PC-9 (cell line): ENCODE measurements around the gene FBP1. TPM values are rescaled to one million over a fixed set of nuclear protein-coding genes. Genes with fewer than 3 reads are reported as not detected.

Experiments
- BruUV-seq: library from RNA; stranded (reverse); fragments of 400-500 nt; replicated peaks from 2 replicates; lab custom pipeline; 2021; lab: Mats Ljungman, UMichigan
- CTCF ChIA-PET: fragments of 300-600 bp; sonication (Branson Sonifier 250); formaldehyde crosslinking; loops from one replicate; lab custom pipeline; 2022; ENCODE audit warnings: antibody characterized with exemption; lab: Charles Lee
- POLR2A ChIA-PET: fragments of 300-600 bp; sonication (Branson Sonifier 250); formaldehyde crosslinking; loops from one replicate; lab custom pipeline; 2022; ENCODE audit warnings: antibody characterized with exemption; ENCODE audit not compliant: unreplicated experiment; lab: Charles Lee
- DNase-seq, 2 experiments: peaks; one replicate each; pipeline versions ENCODE4 v3.0.0 to v3.0.0-alpha.2; 2015 to 2022; ENCODE audit warnings: mixed read lengths in 1 of 2
- H2AFZ ChIP-seq: fragments of 200-600 bp; sonication (generic); 2 replicates; pipeline ENCODE4 v1.8.1; 2017; ENCODE audit warnings: antibody characterized with exemption
- H3F3A ChIP-seq: fragments of 200-600 bp; sonication (generic); 2 replicates; pipeline ENCODE4 v1.8.1; 2017; ENCODE audit warnings: antibody characterized with exemption, mild to moderate bottlenecking, low read depth; ENCODE audit not compliant: insufficient read depth
- H3K27ac ChIP-seq: fragments of 200-600 bp; sonication (generic); 2 replicates; pipeline ENCODE4 v1.6.1; 2016; ENCODE audit warnings: mixed run types
- H3K27me3 ChIP-seq: fragments of 200-600 bp; sonication (generic); 2 replicates; pipeline ENCODE4 v1.6.1; 2016; ENCODE audit warnings: low read depth, mixed run types; ENCODE audit not compliant: insufficient read depth
- H3K36me3 ChIP-seq: fragments of 200-600 bp; sonication (generic); 2 replicates; pipeline ENCODE4 v1.6.1; 2016; ENCODE audit warnings: low read depth, mixed run types
- H3K4me1 ChIP-seq: fragments of 200-600 bp; sonication (generic); replicated peaks from 2 replicates; pipeline ENCODE4 v1.6.1; 2016; ENCODE audit warnings: mixed run types; ENCODE audit not compliant: insufficient read depth
- H3K4me2 ChIP-seq: fragments of 200-600 bp; sonication (generic); 2 replicates; pipeline ENCODE4 v1.6.1; 2017; ENCODE audit warnings: mixed run types
- H3K4me3 ChIP-seq: fragments of 200-600 bp; sonication (generic); 2 replicates; pipeline ENCODE4 v1.6.1; 2016; ENCODE audit warnings: mixed run types
- H3K79me2 ChIP-seq: fragments of 200-600 bp; sonication (generic); 2 replicates; pipeline ENCODE4 v1.6.1; 2017; ENCODE audit warnings: low read depth, mixed run types
- H3K9me2 ChIP-seq: fragments of 200-600 bp; sonication (generic); 2 replicates; pipeline ENCODE4 v1.8.1; 2017; ENCODE audit warnings: mild to moderate bottlenecking; ENCODE audit not compliant: insufficient read depth
- H3K9me3 ChIP-seq: fragments of 200-600 bp; sonication (generic); 2 replicates; pipeline ENCODE4 v1.8.1; 2016; ENCODE audit warnings: low read depth; ENCODE audit not compliant: insufficient read depth
- H4K20me1 ChIP-seq: fragments of 200-600 bp; sonication (generic); 2 replicates; pipeline ENCODE4 v1.8.1; 2017; ENCODE audit not compliant: insufficient read depth
- EZH2 ChIP-seq: fragments of 200-600 bp; sonication (generic); IDR thresholded peaks from 2 replicates; pipeline ENCODE4 v1.8.0; 2017; ENCODE audit warnings: antibody characterized with exemption, low read depth
- intact Hi-C: fragments of 100-400 bp; cut with micrococcal nuclease; formaldehyde crosslinking; loops from one replicate; pipeline ENCODE4 v1.10.0; 2022; ENCODE audit not compliant: unreplicated experiment
- total RNA-seq: library from RNA; stranded (reverse); gene quantifications from 2 replicates; pipeline ENCODE4 v1.2.3, GENCODE V29; 2021
- TF ChIP-seq, protein P1 (sequence below): fragments of 200-600 bp; sonication (generic); conservative IDR thresholded peaks from 2 replicates; pipeline ENCODE4 v1.6.1; 2017; ENCODE audit warnings: mixed run types, antibody characterized with exemption, mild to moderate bottlenecking, moderate library complexity

Gene FBP1
- total RNA-seq, 1 experiment from 2014 or later: 34.9 TPM

GRCh38 chr9:94665613-94666012 is 26.3 kb upstream of the FBP1 start:
- Histone ChIP-seq H3K79me2 (no peaks in the 10 kb centered on the region), H4K20me1 (no peaks in the 10 kb centered on the region), H2AFZ (no peak overlapping the region), H3K27ac (no peak overlapping the region), H3K4me2 (no peak overlapping the region), H3K36me3 (no peaks in the 10 kb centered on the region), H3K9me2 (no peaks in the 10 kb centered on the region), H3K4me3 (no peak overlapping the region), H3F3A (peaks cover 10% of the 10 kb centered on the region; the same call in 1 of the 2 replicates), H3K4me1 (0 out of 2 replicates have a peak, but pooled peaks cover 3% of the 10 kb centered on the region), H3K27me3 (no peaks in the 10 kb centered on the region), H3K9me3 (no peaks in the 10 kb centered on the region)
- ChIA-PET POLR2A (interaction anchor here (0.6 kb wide), 1 partner anchor 26 kb away, joined by 12 read pairs; no protein-coding TSS in a partner anchor), CTCF (interaction anchor here (0.5 kb wide), 1 partner anchor 1554 kb away, joined by 4 read pairs; no protein-coding TSS in a partner anchor)
- DNase-seq: no peak
- intact Hi-C loops: loop anchor here (5.0 kb wide), 2 partner anchors 257 to 1552 kb away; no protein-coding TSS in a partner anchor
- no TSS peak for BruUV-seq
- TF ChIP-seq EZH2: no peak
- TF ChIP-seq, protein P1, sequence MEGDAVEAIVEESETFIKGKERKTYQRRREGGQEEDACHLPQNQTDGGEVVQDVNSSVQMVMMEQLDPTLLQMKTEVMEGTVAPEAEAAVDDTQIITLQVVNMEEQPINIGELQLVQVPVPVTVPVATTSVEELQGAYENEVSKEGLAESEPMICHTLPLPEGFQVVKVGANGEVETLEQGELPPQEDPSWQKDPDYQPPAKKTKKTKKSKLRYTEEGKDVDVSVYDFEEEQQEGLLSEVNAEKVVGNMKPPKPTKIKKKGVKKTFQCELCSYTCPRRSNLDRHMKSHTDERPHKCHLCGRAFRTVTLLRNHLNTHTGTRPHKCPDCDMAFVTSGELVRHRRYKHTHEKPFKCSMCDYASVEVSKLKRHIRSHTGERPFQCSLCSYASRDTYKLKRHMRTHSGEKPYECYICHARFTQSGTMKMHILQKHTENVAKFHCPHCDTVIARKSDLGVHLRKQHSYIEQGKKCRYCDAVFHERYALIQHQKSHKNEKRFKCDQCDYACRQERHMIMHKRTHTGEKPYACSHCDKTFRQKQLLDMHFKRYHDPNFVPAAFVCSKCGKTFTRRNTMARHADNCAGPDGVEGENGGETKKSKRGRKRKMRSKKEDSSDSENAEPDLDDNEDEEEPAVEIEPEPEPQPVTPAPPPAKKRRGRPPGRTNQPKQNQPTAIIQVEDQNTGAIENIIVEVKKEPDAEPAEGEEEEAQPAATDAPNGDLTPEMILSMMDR: no peak

GRCh38 chr9:94664801-94665200 is 25.5 kb upstream of the FBP1 start:
- no peaks in the 10 kb centered on the region for H3K9me3 ChIP-seq
- 0 out of 2 replicates have a peak, but pooled peaks cover 3% of the 10 kb centered on the region for H3K4me1 ChIP-seq
- no peak overlapping the region for H3K4me3 ChIP-seq
- TF ChIP-seq, protein P1: no peak
- TF ChIP-seq EZH2: no peak
- no peak overlapping the region for H2AFZ ChIP-seq
- no peak overlapping the region for H3K27ac ChIP-seq
- no peaks in the 10 kb centered on the region for H3K9me2 ChIP-seq
- BruUV-seq: no TSS peak
- no peak overlapping the region for H3K4me2 ChIP-seq
- H3F3A ChIP-seq: peaks cover 7% of the 10 kb centered on the region; the same call in 1 of the 2 replicates
- H3K79me2 ChIP-seq: no peaks in the 10 kb centered on the region
- ChIA-PET CTCF (no interaction called here), POLR2A (no interaction called here)
- H4K20me1 ChIP-seq: no peaks in the 10 kb centered on the region
- intact Hi-C loops: loop anchor here (5.0 kb wide), 2 partner anchors 258 to 1552 kb away; no protein-coding TSS in a partner anchor
- H3K36me3 ChIP-seq: no peaks in the 10 kb centered on the region
- H3K27me3 ChIP-seq: no peaks in the 10 kb centered on the region
- DNase-seq: no peak

DNA sequence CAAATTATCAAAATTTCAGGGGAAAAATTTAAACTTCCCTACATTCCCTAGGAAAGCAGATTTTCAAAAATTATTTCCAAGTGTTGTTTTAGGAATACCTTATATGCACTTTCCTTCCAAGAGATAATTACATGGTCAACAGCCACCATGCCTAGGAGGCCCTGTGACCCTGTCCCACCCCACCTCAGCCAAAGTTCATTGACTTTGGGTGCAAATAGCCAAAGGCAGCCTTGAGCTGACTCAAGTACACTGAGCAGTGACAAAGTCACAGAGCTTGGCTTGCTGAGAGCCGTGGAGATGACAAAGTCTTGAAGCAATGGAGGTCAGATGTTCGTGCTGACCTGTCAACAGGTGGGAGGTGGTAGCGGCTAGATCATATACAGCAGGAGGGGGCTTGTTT is 24.3 kb upstream of the FBP1 start:
- Histone ChIP-seq H3K27me3 (no peaks in the 10 kb centered on the region), H3K27ac (no peak overlapping the region), H3K9me2 (no peaks in the 10 kb centered on the region), H2AFZ (no peak overlapping the region), H4K20me1 (no peaks in the 10 kb centered on the region), H3K9me3 (no peaks in the 10 kb centered on the region), H3K36me3 (no peaks in the 10 kb centered on the region), H3K4me2 (no peak overlapping the region), H3K79me2 (no peaks in the 10 kb centered on the region), H3K4me1 (0 out of 2 replicates have a peak, but pooled peaks cover 3% of the 10 kb centered on the region), H3K4me3 (no peak overlapping the region), H3F3A (0 out of 2 replicates have a peak, but pooled peaks cover 3% of the 10 kb centered on the region)
- DNase-seq: no peak
- no peak for TF ChIP-seq EZH2
- TF ChIP-seq, protein P1: no peak
- ChIA-PET CTCF (no interaction called here), POLR2A (interaction anchor here (0.5 to 0.6 kb wide), 3 partner anchors 33 to 1006 kb away, joined by 4 to 7 read pairs (median 4); no protein-coding TSS in a partner anchor)
- no TSS peak for BruUV-seq
- intact Hi-C loops: no loop called here
